ENCODE measurements around the gene ARHGEF1.

The ARHGEF1 gene

DNA sequence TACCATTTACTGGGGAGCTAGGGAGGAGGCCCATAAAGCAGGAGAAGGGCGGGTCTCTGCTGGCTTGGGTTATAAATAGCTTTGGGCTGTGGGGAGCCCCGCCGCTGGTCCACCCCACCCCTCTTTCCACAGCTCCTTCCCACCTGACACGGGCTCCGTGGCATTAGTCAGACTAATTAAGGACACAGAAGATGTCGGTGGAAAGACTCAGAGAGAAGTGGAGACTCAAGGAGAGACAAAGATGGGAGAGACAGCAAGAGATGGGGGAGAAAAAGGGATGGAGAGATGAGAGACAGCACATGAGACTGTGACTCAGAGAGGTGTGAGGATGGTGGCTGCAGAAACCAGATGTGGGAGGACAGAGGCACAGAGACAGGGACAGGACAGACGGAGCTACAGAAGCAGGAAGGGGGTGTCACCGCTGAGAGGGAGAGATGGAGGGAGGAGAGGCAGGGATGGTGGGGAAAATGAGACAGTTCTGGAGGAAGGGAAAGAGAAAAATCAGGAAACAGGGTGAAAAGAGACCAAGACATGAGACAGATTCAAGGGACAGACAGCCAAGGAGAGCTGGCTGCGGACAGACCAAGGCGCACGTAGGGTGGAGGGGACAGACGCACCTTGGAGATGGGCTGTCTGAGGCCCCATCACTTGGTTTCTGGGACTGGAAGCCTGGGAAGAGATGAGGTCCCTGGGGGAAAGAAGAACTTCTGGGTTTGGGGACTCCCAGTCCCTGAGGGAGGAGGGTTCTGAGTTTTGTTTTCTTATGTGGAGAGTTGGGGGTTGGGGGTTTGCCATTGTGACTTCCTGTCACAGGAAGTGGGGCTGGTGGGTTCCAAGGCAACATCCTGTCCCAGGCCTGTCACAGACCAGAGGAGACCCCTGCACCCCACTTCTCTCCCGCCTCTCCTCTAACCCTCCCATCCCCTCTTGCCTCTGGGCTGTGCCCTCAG lies 4.1 kb downstream of the ARHGEF1 start:
- no peak for FAIRE-seq

DNA sequence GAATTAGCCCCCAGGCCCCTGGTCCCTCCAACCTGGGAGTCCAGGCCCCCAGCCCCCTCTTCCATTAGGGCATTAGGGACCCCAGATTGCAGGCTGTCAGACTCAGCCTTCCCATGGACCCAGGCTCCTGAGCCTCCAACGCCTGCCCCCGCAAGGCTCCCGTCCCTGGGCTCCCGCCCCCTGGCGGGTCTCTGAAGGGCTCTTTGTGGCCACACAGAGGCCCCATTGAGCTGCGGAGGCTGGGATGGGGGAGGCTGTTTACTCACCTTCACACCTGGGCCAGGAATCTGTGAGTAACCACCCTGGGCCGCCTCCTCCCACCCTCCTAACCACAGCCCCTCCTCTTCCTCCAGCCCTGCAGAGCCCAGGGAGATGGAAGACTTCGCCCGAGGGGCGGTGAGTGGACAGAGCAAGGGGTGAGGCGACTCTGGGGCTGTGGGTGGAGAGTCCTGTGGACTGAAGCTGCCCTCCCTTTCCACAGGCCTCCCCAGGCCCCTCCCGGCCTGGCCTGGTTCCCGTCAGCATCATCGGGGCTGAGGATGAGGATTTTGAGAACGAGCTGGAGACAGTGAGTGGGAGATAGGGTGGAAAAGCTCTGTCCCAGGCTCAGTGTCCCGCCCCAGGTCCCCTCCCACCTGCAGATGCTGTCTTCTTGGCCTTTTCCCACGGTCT lies 4.9 kb downstream of the ARHGEF1 start:
- FAIRE-seq: no peak

DNA sequence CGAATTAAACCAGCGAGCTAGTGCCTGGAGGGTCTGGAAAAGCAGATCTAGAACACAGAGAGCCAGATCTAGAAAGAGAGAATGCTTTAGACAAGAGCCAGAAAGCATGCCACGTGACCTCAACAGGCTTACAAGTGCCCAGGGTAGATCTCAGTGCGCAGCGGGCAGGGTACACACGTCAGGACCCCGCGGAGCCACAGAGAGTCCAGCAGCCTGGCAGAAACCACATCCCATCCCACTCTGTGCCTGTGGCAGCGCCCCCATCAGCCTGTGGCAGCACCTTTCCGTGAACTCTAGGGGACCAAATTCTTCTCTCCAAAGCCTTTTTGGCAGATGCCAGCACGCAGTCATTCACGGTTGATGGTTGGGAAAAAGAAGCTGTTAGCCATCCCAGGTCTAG lies 5.9 kb downstream of the ARHGEF1 start:
- no peak for FAIRE-seq

DNA sequence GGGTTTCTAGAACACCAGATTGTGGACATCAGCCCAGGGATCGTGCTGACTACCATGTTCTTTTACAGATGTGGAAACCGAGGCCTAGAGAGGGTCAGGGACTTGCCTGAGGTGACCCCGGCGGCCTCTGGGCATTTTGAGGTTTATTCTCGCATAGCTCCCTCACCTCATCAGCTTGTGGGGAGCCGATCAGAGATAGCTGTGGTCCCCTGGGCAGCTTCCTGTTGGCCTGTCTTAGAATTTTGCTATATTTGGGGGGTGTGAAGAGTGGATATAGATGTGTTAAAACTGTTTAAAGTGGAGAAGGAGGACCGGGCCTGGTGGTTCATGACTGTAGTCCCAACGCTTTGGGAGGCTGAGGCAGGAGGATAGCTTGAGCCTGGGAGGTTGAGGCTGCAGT lies 6.9 kb downstream of the ARHGEF1 start:
- FAIRE-seq: no peak

DNA sequence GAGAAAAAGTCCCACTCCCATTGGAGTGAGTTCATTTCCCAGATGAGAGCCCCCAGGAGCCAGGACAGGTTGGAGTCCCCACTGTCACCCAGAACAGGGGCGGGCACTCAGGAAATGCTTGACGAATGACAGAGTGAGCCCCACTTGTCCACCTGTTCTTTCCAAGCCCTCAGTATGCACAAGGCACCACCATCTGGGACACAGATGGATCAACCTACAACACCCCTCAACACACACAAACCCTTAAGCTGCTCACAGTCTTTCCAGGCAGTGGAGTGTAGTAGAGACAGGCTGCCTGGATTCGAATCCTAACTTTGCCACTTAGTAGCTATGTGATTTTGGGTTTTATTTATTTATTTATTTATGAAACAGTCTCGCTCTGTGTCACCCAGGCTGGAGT lies 8.0 kb downstream of the ARHGEF1 start:
- no peak for FAIRE-seq

DNA sequence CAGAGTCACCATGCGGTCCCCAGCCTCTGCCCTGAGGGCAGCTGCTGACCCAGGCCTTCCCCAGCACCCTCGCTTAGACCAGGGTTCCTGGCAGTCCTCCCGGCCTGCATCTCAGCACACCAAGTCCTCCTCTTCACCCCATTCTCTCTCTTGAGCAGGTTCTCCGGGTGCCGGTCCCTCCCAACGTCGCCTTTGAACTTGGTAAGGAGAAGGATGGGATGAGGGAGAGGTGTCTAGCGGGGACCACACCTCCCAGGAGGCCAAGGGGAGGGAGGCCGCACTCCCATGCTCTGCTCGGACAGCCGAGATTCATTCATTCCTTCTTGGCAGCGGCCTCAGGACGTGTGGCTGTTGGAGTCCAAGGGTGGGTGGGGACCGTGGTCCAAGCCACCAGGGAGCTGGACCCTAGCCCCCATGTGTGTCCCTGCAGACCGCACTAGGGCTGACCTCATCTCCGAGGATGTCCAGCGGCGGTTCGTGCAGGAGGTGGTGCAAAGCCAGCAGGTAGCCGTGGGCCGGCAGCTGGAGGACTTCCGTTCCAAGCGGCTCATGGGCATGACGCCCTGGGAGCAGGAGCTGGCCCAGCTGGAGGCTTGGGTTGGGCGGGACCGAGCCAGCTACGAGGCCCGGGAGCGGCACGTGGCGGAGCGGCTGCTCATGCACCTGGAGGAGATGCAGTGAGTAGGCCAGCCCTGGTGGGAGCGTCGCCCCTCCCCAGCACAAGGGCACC lies 9.4 kb downstream of the ARHGEF1 start:
- no peak for FAIRE-seq

DNA sequence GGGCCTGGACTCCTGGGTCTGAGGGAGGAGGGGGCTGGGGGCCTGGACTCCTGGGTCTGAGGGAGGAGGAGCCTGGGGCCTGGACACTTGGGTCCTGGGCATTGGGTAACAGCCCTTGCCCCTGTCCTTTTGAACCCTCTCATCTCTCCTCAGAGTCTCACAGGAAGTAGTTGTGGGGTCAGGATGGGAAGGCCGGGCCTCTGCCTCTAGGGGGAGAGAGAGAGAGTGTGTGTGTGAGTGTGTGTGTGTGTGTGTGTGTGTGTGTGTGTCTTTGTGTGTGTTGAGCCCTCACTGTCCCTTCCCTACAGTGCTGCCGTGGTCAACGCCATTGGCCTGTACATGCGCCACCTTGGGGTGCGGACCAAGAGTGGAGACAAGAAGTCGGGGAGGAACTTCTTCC lies 10.9 kb downstream of the ARHGEF1 start:
- FAIRE-seq: no peak

DNA sequence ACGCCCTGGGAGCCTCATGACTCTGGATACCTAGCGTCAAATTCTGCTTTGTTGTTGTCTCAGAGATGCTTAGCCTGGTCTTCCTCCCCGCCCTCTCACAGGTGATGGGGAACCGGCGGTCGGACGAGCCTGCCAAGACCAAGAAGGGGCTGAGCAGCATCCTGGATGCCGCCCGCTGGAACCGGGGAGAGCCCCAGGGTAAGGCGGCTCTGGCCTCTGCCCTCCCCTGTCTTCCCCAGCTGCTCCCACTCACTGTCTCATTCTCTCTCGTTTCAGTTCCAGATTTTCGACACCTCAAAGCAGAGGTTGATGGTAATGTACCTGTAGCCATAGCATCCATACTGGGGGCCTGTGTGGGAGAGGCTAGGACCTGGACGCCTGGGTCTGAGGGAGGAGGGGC lies 11.4 kb downstream of the ARHGEF1 start:
- no peak for FAIRE-seq

DNA sequence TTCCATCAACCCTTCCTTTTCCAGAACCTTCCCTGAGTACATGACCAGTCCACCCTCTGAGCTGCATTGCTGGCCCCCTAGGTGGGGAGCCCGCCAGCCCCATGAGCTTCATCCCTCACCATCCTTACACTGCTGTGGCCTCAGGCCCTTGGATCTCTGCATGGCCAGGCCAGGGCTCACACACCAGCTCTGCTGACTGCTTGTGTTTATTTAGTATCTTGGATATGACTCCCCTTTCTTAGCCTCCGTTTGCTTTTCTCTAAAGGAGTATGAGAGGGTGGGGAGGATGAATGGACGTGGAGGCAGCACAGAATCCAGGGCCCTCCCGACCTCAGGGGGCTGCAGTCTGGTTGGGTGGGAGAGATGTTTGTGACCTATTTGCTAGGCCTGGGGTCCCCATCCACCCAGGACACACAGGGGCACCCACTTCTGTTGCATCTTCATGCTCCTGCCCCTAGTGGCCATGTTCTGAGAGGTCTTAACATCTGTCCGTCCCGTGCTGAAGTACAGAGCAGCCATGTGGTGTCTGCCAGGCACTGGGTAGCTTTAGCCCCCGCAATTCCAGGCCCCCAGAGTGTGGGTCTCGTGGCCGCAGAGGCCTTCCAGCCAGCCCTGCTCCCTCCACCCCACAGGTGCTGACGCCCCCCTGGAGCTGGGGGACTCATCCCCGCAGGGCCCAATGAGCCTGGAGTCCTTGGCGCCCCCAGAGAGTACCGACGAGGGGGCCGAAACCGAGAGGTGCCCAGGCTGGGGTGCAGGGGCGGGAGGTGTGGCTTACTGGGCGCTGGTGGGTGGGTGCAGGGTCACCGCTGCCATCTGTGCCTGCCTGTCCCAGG lies 13.0 kb downstream of the ARHGEF1 start:
- FAIRE-seq: no peak

DNA sequence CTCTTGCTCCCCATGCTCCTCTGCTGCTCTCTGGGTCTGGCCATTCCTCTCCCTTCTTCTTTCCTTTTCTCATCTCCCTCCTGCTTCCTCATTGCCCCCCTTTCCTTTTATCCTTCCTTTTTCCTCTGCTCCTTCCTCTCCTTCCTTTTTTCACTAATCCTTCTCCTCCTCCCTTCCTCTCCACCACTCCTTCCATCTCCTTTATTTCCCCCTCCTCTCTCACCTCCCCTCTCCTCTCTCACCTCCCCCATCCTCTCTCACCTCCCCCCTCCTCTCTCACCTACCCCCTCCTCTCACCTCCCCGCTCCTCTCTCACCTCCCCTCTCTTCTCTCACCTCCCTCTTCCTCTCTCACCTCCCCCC lies 13.6 kb downstream of the ARHGEF1 start:
- FAIRE-seq: no peak

DNA sequence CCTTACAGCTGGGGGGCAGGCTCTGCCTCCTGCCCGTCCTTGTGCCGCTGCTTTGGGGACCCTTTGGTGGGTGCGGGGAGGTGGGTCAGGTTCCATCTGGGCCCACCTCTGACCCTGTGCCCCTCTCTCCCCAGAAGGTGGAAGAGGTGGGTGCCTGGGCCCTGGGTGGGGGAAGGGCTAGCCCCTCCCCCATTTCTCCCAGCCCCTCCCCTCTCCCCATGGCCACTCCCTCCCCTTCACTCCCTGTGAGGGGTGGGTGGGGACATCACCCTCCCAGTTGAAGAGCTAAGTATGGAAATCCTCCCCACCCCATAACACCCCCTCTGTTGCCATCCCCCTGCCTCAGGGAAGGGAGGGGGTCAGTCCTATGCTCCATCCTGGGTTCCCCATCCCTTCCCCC lies 14.2 kb downstream of the ARHGEF1 start:
- no peak for FAIRE-seq

DNA sequence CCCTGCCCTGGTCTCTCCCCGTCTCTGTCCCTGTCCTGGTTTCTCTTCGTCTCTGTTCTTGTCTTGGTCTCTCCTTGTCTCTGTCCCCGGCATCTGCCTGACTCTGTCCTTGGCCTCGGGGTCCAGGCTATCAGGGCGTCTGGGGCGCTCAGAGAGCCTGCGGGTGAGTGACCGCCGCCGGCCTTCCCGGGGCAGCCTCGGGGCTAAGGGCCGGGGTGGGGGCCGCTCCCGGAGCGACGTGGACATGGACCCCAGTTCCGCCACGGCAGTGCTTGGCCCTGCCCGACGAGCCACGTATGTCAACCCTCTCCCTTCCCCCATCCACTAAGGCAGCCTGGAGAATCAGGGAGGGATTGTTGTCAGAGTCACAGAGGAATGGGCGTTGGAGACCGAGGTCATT lies 14.8 kb downstream of the ARHGEF1 start:
- FAIRE-seq: no peak

DNA sequence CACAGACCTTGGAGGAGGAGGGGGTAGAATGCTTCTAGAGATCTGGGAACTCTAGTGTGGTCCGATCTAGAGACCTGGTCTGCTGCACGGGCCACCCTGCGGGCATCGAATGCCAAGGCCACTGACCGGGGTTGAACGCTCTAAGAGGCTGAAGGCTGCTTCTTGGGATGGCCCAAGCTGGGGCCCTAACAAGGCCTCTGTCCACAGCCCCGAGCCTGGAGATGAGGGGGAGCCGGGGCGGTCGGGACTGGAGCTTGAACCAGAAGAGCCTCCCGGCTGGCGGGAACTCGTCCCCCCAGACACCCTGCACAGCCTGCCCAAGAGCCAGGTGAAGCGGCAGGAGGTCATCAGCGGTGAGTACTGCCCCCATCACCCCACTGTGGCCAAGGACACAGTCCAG lies 15.3 kb downstream of the ARHGEF1 start:
- FAIRE-seq: no peak

DNA sequence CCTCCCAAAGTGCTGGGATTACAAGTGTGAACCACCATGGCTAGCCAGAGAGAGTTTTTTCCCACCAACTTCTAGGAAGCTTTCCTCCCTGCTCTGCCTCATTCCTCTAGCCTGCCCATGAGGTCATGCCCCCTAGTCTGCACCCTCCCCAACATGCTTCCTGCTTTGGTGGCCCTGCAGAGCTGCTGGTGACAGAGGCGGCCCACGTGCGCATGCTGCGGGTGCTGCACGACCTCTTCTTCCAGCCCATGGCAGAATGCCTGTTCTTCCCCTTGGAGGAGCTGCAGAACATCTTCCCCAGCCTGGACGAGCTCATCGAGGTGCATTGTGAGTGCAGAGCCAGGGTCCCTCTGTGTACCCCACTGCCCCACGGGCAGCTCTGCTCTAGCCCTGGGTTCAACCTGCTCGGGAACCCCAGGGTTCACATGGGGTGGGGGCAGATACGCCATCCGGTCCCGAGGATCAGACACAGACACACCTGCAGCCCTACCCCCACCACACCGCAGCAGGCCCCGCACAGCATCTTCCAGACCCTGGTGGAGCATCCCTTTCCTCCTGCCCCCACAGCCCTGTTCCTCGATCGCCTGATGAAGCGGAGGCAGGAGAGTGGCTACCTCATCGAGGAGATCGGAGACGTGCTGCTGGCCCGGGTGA lies 18.9 kb downstream of the ARHGEF1 start:
- no peak for FAIRE-seq

DNA sequence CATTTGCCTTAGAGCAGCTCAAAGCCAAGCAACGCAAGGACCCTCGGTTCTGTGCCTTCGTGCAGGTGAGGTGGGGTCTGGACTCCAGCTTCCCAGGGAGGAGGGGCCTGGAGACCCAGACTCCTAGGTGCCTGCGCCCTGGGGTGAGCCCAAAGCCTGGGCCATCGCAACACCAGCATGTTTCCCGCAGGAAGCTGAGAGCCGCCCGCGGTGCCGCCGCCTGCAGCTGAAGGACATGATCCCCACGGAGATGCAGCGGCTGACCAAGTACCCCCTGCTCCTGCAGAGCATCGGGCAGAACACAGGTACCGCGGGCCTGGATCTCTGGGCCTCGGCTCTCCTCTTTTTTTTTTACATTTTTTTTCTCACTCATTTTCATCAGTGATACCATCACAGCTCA lies 19.6 kb downstream of the ARHGEF1 start:
- FAIRE-seq: no peak

DNA sequence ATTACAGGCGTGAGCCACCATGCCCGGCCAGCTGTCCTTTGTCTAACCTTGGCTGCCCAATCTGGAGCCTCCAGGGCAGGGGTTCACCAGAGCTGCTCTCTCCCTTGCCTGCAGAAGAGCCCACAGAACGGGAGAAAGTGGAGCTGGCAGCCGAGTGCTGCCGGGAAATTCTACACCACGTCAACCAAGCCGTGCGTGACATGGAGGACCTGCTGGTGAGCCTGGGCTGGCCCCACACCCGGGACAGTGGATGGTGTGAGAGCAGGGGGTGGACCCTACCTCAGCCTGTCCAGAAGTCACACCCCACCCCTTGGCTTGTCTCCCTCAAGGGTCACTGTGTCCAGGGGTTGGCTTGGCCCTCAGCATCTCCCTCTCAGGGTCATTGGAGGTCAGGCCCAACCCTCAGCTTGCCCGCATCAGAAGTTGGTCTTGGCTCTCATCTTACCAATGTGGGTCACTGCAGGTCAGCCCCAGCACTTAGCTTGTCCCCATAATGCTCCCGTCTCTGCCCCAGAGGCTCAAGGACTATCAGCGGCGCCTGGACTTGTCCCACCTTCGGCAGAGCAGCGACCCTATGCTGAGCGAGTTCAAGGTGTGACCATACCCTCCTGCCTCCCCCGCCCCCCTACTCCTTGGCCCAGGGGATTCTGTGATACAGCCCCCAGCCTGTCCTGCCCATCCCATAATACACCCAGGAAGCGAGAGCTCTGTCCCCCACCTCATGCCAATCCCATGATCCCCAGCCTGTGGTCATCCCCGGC lies 20.4 kb downstream of the ARHGEF1 start:
- no peak for FAIRE-seq

DNA sequence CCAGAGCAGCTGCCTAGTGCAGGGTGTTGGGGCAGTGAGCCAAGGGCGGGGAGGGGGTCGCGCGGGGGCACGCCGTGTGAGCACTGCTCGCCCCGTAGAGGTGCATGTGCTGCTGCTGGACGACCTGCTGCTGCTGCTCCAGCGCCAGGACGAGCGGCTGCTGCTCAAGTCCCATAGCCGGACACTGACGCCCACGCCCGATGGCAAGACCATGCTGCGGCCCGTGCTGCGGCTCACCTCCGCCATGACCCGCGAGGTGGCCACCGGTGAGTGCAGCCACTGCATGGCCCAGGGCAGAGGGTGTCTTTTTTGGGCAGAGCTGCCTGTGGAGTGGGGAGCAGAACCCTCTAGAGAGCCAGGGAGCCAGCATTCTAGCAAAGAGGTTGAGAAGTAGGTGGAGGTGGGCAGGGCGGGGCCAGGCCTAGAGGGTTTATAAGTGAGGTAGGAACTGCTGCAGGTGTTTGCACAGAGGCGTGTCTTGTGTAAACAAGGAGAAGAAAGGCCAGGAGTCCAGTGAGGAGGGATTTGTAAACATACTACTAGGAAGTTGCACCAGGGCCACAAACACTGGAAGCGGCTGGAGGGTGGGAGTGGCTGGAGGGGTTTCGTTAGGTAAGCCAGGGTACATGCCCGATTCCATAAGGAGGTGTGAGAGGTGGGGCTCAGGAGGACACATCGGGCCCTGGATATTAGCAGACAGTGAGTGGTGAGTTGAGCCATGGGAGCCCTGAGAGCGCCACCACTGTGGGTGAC lies 21.3 kb downstream of the ARHGEF1 start:
- no peak for FAIRE-seq

DNA sequence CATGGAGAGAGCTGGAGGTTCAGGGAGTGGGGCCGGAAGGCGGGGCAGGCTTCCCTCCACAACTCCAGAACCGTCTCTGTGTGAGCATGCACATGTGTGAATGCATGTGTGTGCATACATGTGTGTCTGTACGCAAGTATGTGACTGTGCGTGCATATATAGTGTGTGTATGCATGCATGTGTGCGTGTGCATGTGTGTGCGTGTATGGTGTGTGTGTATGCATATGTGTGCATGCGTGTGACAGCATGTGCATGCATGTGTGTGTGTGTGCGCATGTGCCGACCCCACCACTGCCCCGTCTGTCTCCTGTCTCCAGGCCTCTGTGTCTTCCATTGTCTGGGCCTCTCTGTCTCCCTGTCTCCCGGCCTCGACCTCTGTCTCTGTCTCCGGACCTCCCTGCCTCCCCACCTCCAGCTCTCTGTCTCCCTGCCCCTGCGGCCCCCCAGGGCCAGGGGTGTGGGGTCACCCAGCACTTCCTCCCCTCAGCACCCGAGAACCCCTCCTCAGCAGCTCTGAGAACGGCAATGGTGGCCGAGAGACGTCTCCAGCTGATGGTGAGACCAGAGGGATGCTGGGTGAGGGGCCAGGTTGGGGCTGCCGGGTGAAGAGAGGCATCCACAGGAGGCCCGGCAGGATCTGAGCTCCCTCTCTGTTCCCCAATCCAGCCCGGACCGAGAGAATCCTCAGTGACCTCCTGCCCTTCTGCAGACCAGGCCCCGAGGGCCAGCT lies 22.5 kb downstream of the ARHGEF1 start:
- FAIRE-seq: no peak

DNA sequence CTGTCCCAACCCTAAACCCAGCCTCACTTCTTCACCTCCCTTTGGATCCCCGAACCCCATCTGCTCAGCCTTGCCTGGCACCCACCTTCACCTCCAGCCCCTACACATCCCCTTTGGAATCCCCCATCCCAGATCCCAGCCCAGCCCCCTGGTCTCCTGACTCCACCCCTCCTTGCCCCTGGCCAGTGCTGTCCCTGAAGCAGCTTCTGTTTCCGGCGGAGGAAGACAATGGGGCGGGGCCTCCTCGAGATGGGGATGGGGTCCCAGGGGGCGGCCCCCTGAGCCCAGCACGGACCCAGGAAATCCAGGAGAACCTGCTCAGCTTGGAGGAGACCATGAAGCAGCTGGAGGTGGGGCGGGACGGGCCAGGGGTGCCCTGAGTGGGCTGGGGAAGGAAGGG lies 23.3 kb downstream of the ARHGEF1 start:
- FAIRE-seq: no peak

Data from endometrium (tissue), 2 donors.